ENCODE results near the gene LRRTM2.

The LRRTM2 gene, protein sequence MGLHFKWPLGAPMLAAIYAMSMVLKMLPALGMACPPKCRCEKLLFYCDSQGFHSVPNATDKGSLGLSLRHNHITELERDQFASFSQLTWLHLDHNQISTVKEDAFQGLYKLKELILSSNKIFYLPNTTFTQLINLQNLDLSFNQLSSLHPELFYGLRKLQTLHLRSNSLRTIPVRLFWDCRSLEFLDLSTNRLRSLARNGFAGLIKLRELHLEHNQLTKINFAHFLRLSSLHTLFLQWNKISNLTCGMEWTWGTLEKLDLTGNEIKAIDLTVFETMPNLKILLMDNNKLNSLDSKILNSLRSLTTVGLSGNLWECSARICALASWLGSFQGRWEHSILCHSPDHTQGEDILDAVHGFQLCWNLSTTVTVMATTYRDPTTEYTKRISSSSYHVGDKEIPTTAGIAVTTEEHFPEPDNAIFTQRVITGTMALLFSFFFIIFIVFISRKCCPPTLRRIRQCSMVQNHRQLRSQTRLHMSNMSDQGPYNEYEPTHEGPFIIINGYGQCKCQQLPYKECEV

DNA sequence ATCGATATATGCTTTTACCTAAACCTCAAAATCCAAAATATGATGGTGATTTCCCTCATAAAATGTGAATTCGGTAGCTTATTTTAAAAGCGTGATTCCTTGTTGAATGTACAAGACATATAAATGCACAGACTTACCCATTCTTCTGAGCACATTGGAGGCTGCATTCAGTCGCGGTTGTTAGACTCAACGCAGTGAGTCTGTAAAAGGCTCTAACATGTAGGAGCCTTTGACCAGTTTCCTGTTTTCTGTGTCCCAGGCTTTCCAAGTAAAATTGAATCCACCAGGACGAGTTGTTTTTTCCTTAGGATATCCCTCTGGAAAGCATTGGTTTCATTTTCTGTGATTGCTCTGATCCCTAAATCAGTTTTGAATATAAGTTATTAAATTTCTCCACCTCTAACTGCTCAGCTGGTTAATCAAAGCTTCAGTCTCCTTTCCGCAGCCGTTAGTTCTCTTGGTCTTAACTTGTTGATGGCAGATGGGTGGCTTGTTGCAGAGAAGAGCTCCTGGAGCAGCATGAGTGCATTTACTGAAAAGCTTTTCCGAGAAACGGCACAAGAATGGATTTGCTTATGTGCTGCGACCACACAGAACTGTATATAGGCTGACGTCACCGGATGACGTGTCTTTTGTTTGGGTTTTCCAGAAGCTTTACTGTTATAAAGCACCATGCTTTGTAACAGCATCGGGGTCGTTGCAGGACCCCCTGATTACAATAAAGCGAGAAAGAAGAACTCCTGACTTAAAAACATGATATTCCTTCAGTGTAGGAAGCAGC is at the start of gene LRRTM2:
Gene LRRTM2, minus strand, starts transcription at position 565 of the 781 bp plus-strand sequence. Its CDS starts 424 bp downstream, at position 141.
- peak; percentile 88 for DNase-seq (ENCODE audit: low read depth)

DNA sequence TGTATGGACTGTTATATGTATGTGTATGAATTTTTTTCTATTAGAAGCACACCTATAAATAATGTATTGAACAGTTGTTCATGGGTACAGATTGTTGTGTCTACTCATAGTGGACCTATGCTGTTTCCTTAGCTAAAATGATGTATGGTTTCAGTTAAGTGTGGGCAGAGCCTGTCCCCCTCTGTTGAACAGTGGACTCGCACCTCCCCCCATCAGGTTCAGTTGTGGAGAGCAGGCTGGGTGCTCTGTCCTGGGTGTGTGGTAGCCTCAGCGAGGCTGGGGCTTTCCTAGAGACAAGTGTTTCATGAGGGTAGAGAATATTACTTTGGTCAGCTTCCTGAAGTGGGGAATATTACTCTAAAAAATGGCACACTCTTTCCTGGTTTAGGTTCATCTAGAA is 47.4 kb upstream of the LRRTM2 start:
- DNase-seq (ENCODE audit: low read depth): no peak

DNA sequence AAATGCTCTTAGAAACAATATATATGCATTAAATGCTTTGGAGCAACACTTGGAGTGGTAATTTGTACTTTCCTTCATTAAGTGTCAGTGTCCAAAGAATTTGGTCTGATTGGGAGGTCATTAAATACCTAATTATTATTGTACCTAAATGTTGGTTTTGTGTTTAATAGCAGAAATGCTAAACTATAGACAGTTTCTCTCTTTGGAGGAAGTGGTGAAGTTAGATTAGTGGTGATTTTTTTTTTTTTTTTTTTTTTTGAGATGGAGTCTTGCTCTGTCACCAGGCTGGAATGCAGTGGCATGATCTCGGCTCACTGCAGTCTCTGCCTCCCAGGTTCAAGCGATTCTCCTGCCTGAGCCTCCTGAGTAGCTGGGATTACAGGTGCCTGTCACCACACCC is 46.2 kb upstream of the LRRTM2 start:
- peak; percentile 41 for DNase-seq (ENCODE audit: low read depth)

DNA sequence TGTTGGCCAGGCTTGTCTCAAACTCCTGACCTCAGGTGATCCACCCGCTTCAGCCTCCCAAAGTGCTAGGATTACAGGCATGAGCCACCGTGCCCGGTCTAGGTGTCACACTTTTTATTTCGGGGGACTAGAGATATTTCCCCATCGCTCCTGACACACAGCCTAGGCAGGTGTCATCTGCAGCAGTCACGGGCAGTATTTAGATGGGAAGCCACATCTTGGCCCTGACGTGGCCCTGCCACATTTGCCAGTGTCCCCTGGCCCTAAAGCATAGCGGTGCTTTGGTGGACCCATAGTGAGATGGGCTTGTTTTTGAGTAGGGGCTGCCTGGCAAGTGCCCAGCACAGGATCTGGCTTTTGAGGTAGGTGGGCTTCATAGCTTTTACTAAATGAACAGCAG is 45.0 kb upstream of the LRRTM2 start:
- DNase-seq (ENCODE audit: low read depth): no peak

DNA sequence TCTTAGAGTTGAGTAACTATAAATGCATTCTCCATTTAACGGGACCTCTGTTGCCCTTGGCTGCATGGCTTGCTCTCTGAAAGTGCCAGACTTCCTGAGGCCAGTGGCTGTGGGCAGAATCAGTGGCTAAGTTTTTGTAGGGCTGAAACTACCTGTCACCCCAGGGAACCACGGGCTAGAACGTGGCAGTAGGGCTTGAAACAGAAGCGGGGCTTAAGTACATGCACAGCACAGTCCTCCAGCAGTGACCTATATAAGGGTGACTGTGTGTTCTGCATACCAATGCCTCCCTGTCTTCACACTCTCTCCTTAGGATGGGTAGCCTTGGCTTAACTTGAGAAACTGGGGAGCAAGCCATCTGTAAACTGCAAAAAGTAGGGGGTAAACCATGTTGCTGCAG is 43.6 kb upstream of the LRRTM2 start:
- no peak for DNase-seq (ENCODE audit: low read depth)

DNA sequence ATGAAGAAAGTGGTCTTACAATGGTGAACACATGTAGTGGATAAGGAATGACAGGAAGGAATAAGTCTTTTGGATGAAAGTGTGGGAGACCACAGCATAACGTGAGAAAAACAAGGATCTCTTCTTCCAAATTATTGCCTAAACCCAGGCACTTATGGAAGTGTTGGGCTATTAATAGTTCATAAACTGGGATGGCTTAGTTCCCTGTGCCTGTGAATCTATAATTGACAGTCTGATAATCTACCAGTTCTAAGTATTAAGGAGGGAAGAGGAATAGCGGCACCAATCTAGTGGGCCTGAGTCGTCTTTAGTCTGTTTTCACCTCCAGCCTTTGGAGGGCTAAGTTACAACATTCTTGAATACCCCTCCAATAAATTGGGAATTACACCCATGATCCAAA is 39.2 kb upstream of the LRRTM2 start:
- DNase-seq (ENCODE audit: low read depth): no peak

DNA sequence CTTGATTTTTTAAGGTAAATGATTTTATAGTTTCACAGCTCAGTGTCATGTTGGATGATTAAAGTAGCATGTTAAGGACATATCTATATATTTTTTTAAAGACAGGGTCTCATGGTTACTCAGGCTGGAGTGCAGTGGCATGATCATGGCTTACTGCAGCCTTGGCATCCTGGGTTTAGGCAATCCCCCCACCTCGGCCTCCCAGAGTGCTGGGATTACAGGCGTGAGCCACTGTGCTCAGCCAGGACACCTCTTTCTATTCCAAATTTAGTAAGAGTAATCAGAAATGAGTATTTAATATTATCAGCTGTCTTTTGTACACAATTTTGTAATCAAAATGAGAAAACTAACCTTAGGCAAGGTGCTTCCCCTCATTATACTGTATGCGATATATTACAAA is 38.6 kb upstream of the LRRTM2 start:
- no peak for DNase-seq (ENCODE audit: low read depth)

DNA sequence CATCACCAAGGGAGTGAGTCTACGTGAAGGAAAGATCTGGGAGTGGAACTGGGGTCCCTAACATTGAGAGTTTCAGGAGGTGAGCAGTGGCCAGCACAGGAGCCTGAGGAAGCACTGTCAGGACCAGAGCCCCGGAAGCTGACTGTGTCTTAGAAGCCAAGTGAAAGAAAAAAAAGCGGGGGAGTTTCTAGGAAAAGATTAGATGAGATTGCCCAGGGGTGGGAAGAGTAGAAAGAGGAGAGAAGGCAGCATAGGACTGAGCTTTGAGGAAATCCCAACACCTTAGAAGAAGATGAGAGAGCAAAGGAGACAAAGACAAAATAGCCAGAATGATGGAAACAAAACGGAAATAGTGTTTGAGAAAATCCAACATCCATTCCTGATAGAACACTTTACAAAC is 37.0 kb upstream of the LRRTM2 start:
- DNase-seq (ENCODE audit: low read depth): no peak

DNA sequence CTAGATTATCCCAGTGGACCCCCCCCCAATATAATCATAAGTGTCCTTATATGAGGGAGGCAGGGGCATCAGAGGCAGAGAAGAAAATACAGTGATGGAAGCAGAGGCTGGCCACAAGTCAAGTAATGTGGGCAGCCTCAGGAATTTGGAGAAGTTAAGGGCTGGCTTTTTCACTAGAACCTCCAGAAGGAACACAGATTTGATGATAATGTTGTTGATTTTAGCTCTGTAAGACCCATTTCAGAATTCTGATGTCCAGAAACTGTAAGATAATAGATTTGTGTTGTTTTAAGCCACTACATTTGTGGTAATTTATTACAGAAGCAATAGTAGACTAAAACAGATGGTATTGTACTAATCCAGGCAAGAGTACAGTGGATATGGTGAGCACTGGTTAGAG is 36.3 kb upstream of the LRRTM2 start:
- DNase-seq (ENCODE audit: low read depth): peak; percentile 79

DNA sequence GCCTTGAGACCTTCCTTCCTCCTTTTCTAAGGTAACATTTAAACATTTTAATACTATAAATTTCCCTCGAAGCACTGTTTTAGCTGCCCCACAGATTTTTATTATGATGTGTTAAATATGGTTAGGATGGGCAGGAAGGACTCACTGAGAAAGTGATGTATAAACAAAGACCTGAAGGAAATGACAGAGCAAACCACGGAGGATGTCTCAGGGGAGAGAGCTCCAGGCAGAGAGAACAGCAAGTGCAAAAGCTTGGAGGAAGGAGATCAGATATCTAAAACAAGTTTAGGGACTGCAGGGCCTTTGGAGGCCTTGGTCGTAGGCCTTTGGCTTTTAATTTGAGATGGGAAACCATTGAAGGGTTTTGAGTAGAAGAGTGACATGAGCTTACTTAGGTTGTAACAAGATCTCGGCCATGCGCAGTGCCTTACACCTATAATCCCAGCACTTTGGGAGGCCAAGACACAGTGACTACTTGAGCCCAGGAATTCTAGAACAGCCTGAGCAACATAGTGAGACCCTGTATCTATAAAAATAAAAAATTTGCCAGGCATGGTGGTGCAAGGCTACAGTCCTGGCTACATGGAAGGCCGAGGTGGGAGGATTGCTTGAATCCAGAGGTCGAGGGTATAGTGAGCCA is 35.5 kb upstream of the LRRTM2 start:
- peak; percentile 42 for DNase-seq (ENCODE audit: low read depth)

DNA sequence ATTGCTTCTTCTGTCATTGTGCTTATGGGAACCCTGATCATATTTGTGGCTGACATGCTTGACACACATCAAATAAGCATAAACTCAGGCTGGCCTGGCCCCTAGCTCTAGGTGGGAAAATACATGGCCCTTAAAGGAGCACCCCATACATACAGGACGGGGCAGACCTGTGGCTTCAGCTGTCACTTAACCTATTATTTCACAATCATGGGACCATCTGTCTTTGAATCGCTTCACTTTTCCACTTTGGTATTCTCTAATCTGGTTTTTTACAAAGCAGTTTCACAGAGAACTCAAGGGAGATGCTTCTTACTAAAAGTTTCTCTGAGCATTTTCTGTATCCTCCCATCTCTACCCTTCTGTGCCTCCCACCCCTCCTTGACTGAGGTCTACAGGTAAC is 34.6 kb upstream of the LRRTM2 start:
- DNase-seq (ENCODE audit: low read depth): no peak

DNA sequence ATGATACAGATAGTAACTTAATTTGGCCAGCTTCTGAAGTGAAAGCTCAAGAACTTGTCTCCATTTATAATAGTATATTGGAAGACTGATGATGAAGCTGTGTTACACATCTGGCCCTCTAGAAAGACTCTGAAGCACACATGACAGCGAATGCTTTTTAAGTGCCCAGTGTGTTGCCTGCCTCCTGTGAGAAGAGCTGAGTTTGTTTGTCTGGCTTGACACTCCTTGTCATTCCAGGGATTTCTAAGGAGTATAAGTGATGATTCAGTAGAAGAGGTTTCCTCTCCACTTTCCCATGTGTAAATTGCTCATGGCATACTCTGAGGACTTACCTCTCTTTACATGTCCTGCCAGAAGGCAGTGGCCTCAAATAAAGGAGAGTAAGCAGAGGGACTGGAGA is 30.4 kb upstream of the LRRTM2 start:
- DNase-seq (ENCODE audit: low read depth): peak; percentile 88

DNA sequence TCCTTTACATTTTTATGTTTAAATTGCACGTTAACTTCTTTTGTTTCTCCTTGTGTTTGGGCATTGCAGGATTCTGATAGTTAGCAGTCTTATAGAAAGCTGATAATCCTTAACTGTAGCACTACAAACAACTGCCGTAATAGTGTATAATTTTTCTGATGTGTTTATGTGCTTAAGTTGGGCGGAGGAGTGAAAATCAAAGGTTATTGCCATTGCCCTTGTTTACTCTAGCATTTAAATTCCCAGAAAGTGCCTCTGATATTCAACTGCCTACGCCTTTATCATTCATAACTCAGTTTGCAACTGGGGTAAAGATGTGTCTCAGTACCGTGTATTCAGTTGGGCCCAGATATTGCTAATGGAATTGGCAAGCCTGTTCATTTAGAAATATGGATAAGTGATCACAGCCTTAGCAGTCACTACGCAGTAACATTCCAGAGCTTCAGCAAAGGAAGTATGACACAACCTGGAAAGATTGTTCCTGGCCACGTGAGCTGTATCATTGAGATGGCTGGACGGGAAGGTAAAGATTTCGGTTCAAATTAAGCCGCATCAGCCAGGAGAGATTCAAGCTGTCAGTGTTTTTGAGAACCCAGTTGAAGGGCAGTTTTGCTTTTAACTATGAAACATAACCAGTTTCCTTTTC is 28.1 kb upstream of the LRRTM2 start:
- DNase-seq (ENCODE audit: low read depth): peak; percentile 61

DNA sequence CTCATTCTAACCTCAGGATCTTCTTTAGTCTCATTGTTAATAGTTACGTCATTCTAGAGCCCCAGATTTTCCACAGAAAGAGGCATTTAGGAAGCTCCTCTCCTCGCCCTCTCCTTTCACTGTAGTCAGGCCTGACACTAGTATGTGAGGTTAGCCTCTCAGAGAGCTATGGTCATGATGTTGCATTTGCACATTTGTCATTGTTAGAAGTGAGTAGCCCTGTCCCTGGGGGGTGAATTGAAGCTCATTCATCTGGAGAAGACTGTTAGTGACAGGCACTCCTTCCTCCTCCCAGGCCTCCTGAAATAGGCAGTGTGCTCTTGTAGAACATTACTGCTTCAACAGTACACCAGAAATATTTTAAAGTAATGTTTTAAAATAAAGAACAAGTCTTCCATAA is 26.6 kb upstream of the LRRTM2 start:
- DNase-seq (ENCODE audit: low read depth): peak; percentile 9

DNA sequence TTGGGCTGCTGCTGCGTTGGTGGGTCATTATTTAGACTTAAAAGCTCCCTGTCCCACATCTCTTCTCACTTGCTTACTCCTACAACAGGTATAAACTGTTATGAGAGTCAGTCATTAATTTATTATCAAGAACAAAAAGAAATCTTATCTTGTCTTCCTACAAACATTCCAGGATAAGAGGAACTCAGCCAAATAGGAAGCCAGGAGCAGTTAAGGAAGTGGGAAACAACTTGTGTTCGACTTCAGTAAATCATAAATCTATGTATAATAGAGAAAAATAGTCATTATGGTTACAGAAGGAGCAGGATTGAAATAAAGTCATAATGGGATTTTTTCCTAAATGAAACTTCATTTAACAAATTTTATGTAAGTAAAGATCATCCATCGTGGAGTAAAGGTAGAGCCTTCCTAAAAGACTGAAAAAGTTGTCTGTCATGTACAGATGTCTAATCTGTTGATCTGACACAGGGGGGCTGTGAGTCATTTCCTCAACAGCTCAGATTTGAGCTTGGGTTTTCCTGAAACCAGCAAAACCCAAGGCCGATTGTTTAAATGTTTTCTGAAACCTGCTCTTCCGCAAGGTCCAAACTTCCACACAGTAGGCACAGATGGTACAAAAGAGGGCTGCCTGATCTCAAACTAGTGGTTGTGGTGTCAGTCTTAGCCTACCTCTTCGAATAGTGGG is 25.3 kb upstream of the LRRTM2 start:
- peak; percentile 72 for DNase-seq (ENCODE audit: low read depth)

DNA sequence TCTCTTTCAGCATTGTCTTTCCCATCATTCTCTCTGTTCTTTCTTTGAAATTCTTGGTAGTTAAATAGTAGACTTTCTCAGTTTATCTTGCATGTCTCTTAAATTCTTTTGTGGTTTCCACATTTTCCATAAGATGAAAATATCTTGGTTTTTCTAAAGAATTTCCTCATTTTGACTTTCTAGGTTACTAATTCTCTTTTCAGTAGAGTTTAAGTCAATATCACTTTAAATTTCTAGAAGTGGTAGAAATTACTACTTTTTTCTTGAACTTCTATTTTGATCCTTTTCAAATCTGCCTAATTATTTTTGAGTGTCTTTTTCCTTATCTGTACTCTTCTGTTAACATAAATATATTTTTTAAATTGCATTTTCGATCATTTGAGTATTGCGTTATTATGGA is 23.6 kb upstream of the LRRTM2 start:
- DNase-seq (ENCODE audit: low read depth): no peak

DNA sequence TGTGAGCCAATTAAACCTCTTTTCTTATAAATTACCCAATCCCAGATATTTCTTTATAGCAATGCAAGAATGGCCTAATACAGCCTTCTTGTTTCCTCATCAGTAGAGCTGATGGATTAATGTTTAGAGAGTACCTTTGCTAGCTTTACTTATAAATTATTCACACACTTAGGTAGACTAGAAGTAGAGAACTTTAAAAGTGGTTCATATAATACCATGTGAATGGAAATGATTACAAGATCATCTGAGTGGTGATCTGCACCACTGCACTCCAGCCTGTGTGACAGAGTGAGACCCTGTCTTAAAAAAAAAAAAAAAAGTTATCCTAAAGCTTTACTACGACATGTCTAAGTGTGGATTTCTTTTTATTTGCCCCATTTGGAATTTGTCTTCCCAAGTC is 23.2 kb upstream of the LRRTM2 start:
- DNase-seq (ENCODE audit: low read depth): no peak

DNA sequence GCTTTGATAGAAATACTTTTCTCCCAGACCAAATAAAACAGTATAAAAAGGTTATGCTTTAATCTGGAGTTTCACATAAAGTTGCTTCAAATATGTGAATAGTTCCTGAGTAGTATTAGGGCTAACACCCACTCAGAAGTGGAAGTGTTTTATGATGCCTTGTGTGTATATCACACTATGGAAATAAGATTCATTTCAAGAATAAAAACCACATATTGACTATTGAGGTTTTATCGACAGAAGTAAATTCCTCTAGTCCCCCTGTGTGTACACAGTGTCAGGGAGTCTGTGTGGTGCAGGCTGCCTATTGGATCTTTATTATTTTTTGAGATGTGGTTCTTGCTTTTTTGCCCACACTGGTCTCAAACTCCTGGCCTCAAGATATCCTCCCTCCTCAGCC is 20.8 kb upstream of the LRRTM2 start:
- DNase-seq (ENCODE audit: low read depth): no peak

DNA sequence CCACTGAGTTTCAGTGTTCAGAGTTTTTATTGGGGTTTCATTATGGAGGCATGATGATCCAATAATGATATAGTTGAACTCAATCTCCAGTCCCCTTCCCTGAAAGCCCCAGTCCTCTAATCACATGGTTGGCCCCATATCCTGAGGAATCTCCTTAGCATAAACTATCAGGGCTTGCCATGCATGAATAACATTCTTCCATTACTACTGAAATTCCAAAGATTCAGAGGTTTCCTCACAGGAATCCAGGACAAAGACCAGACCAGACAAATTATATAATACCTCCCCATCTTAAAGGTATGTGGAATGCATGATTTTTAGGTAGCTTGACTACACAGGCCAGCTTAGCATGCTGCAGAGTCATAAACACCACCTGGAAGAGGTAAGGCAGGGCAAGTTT is 15.5 kb upstream of the LRRTM2 start:
- DNase-seq (ENCODE audit: low read depth): peak; percentile 47

DNA sequence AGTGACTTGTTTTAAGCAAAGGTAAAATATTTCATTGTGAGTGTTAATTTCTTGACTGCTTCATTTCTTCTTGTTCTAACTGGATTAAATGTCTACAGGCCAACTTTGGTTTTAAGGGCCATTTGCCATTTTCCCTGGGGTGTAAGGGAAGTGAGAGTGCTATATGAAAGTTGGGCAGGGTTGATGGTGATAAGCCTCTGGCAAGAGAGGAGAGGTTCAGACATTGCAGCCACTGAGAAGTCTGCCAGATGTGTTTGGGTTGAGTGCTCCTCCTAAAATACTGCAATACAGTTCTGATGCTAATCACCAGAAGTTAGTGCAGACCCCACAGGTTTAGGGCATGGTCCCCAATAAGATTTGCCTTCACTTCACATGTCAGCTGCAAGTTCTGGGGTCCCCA is 14.9 kb upstream of the LRRTM2 start:
- DNase-seq (ENCODE audit: low read depth): no peak

DNA sequence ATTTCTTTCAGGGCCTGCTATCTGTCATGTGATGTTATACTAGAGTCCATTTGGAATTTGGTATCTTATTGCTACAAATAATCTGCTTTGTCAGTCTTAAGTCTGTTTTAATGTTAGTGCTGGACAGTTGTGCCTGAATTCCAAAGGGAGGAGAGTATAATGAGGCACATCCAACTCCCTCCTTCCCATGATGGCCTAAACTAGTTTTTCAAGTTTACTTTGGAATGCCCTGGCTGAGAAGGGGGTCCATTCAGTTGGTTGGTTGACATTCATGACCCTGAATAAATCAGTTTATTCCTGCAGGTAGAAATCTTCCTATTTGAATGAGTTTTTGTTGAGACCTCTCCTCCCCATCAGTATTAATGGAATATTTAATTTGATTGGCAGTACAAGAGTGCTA is 9.4 kb upstream of the LRRTM2 start:
- no peak for DNase-seq (ENCODE audit: low read depth)

DNA sequence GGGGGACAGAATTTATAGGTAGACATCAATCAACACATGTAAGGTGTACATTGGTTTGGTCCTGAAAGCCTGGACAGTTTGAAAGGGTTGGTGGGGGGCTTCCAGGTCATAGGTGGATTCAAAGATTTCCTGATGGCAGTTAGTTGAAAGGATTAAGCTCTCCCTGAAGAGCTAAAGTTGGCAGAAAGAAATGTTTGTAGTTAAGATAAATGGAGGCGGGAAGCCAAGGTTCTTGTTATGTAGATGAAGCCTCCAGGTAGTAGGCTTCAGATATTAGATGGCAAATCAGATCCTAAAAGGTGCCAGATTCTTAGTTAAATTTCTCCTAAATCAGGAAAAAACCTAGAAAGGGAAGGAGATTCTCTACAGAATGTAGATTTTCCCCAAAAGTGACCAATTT is 9.0 kb upstream of the LRRTM2 start:
- DNase-seq (ENCODE audit: low read depth): no peak

Data from EH (cell line).